Stimulated activated naive B cell treated with anti-CD40 and anti-IgM and Interleukin-4, amounts not matched to agents 10 μg/mL and 1 μg/mL and 100 μg/mL, for 72 hours (primary cell): ENCODE measurements around the gene EIF3I.
"Not testable (repeated sequence)": the region's sequence is repeated elsewhere in the genome, so short reads cannot be mapped to it uniquely, and the experiment has no call there.

Experiments
- ATAC-seq, 2 donors: fragments of 150-1000 bp; cut with Tn5 transposase; replicated peaks; 2 replicates each; pipeline ENCODE4 v1.10.0; 2021; ENCODE audit warnings: moderate library complexity in 1 of 2
- DNase-seq: peaks from one replicate; pipeline ENCODE4 v3.0.0; 2021
- H3K27ac Mint-ChIP-seq: one replicate; pipeline ENCODE4 v1.8.0; 2022; ENCODE audit warnings: mild to moderate bottlenecking, mixed read lengths
- H3K27me3 Mint-ChIP-seq, 2 donors: one replicate each; pipeline ENCODE4 v1.8.0; 2022; ENCODE audit warnings: mixed read lengths in 2 of 2
- H3K36me3 Mint-ChIP-seq, 2 donors: one replicate each; pipeline ENCODE4 v1.8.0; 2022; ENCODE audit warnings: mixed read lengths in 2 of 2, mild to moderate bottlenecking in 1 of 2
- H3K4me1 Mint-ChIP-seq, 2 donors: one replicate each; pipeline ENCODE4 v1.8.0; 2022; ENCODE audit warnings: mixed read lengths in 2 of 2, mild to moderate bottlenecking in 1 of 2
- H3K4me3 Mint-ChIP-seq, 2 donors: one replicate each; pipeline ENCODE4 v1.8.0; 2022; ENCODE audit warnings: mild to moderate bottlenecking in 2 of 2, mixed read lengths in 2 of 2, moderate library complexity in 1 of 2
- H3K9me3 Mint-ChIP-seq, 2 donors: one replicate each; pipeline ENCODE4 v1.8.0; 2022; ENCODE audit warnings: mixed read lengths in 2 of 2, mild to moderate bottlenecking in 1 of 2

EIF3I gene

GRCh38 chr1:32255072-32256071, 33.2 kb downstream of the EIF3I start:
- Mint-ChIP-seq H3K27ac (peak overlapping the region; percentile 67), H3K4me1 (peaks cover 35 to 50% of the 10 kb centered on the region in 2 donors), H3K9me3 (no peaks in the 10 kb centered on the region), H3K36me3 (peaks cover 0 to 7% of the 10 kb centered on the region in 2 donors), H3K27me3 (no peaks in the 10 kb centered on the region), H3K4me3 (no peak overlapping the region)
- no peak for ATAC-seq
- no peak for DNase-seq

GRCh38 chr1:32256473-32257226, 34.4 kb downstream of the EIF3I start:
- peaks cover 0 to 8% of the 10 kb centered on the region in 2 donors for H3K36me3 Mint-ChIP-seq
- H3K27me3 Mint-ChIP-seq, result no peaks in the 10 kb centered on the region
- H3K27ac Mint-ChIP-seq, result peak overlapping the region; percentile 74
- peaks cover 25 to 37% of the 10 kb centered on the region in 2 donors for H3K4me1 Mint-ChIP-seq
- H3K4me3 Mint-ChIP-seq, result no peak overlapping the region
- no peak for DNase-seq
- H3K9me3 Mint-ChIP-seq, result no peaks in the 10 kb centered on the region
- ATAC-seq, result no peak

GRCh38 chr1:32257227-32257508, 35.0 kb downstream of the EIF3I start:
- Mint-ChIP-seq H3K36me3 (peaks cover 0 to 4% of the 10 kb centered on the region in 2 donors), H3K27me3 (no peaks in the 10 kb centered on the region), H3K4me3 (no peak overlapping the region), H3K9me3 (no peaks in the 10 kb centered on the region), H3K4me1 (peaks cover 21 to 32% of the 10 kb centered on the region in 2 donors), H3K27ac (no peak overlapping the region)
- ATAC-seq (no peak), DNase-seq (no peak)

- not testable (repeated sequence) for H3K4me3 Mint-ChIP-seq, DNase-seq, H3K27ac Mint-ChIP-seq, ATAC-seq, H3K36me3 Mint-ChIP-seq, H3K9me3 Mint-ChIP-seq, H3K27me3 Mint-ChIP-seq
- peaks cover 19 to 26% of the 10 kb centered on the region in 2 donors for H3K4me1 Mint-ChIP-seq
Observed at GRCh38 chr1:32263236-32263593, 41.0 kb downstream of the EIF3I start.

GRCh38 chr1:32263744-32264143, 41.5 kb downstream of the EIF3I start:
- H3K36me3 Mint-ChIP-seq, result peaks cover 0 to 8% of the 10 kb centered on the region in 2 donors
- DNase-seq (no peak), ATAC-seq (peak; percentile 78 to 81)
- H3K27ac Mint-ChIP-seq, result no peak overlapping the region
- H3K4me3 Mint-ChIP-seq, result no peak overlapping the region
- H3K9me3 Mint-ChIP-seq, result no peaks in the 10 kb centered on the region
- no peaks in the 10 kb centered on the region for H3K27me3 Mint-ChIP-seq
- peaks cover 19 to 26% of the 10 kb centered on the region in 2 donors for H3K4me1 Mint-ChIP-seq

- Mint-ChIP-seq H3K4me3 (no peak overlapping the region), H3K27ac (no peak overlapping the region)
- DNase-seq, result no peak
Observed at GRCh38 chr1:32265846-32266245, 43.6 kb downstream of the EIF3I start.

GRCh38 chr1:32266921-32267591, 44.8 kb downstream of the EIF3I start:
- peaks cover 20 to 30% of the 10 kb centered on the region in 2 donors for H3K4me1 Mint-ChIP-seq
- H3K27ac Mint-ChIP-seq, result peak overlapping the region; percentile 65
- H3K4me3 Mint-ChIP-seq, result no peak overlapping the region
- peaks cover 0 to 4% of the 10 kb centered on the region in 2 donors for H3K36me3 Mint-ChIP-seq
- ATAC-seq (no peak), DNase-seq (no peak)
- no peaks in the 10 kb centered on the region for H3K9me3 Mint-ChIP-seq
- no peaks in the 10 kb centered on the region for H3K27me3 Mint-ChIP-seq

More at GRCh38 chr1:32265846-32266245, 43.6 kb downstream of the EIF3I start:
- peaks cover 0 to 4% of the 10 kb centered on the region in 2 donors for H3K36me3 Mint-ChIP-seq
- ATAC-seq, result no peak
- no peaks in the 10 kb centered on the region for H3K27me3 Mint-ChIP-seq
- H3K9me3 Mint-ChIP-seq, result no peaks in the 10 kb centered on the region
- H3K4me1 Mint-ChIP-seq, result peaks cover 17 to 26% of the 10 kb centered on the region in 2 donors

- peaks cover 0 to 4% of the 10 kb centered on the region in 2 donors for H3K36me3 Mint-ChIP-seq
- no peak overlapping the region for H3K27ac Mint-ChIP-seq
- H3K9me3 Mint-ChIP-seq, result no peaks in the 10 kb centered on the region
- no peak for ATAC-seq
- no peak overlapping the region for H3K4me3 Mint-ChIP-seq
- H3K4me1 Mint-ChIP-seq, result peaks cover 35 to 46% of the 10 kb centered on the region in 2 donors
- H3K27me3 Mint-ChIP-seq, result no peaks in the 10 kb centered on the region
- no peak for DNase-seq
Observed at GRCh38 chr1:32269744-32270143, 47.5 kb downstream of the EIF3I start.

GRCh38 chr1:32272557-32273390, 50.6 kb downstream of the EIF3I start:
- H3K9me3 Mint-ChIP-seq, result no peaks in the 10 kb centered on the region
- H3K4me3 Mint-ChIP-seq, result peak overlapping the region; percentile 14 to 15
- peaks cover 5 to 15% of the 10 kb centered on the region in 2 donors for H3K36me3 Mint-ChIP-seq
- peak overlapping the region; percentile 90 for H3K27ac Mint-ChIP-seq
- H3K4me1 Mint-ChIP-seq, result peaks cover 33 to 36% of the 10 kb centered on the region in 2 donors
- peak in 1 of 2 donors; percentile 11 for ATAC-seq
- H3K27me3 Mint-ChIP-seq, result no peaks in the 10 kb centered on the region
- no peak for DNase-seq

- Mint-ChIP-seq H3K36me3 (peaks cover 9 to 18% of the 10 kb centered on the region in 2 donors), H3K27ac (peak overlapping the region; percentile 90), H3K4me1 (peaks cover 35 to 36% of the 10 kb centered on the region in 2 donors), H3K9me3 (no peaks in the 10 kb centered on the region), H3K27me3 (no peaks in the 10 kb centered on the region), H3K4me3 (peak overlapping the region in 1 of 2 donors; percentile 26)
- peak; percentile 83 to 84 for ATAC-seq
- no peak for DNase-seq
Observed at GRCh38 chr1:32273391-32274208, 51.4 kb downstream of the EIF3I start.

- Mint-ChIP-seq H3K9me3 (no peaks in the 10 kb centered on the region), H3K27me3 (no peaks in the 10 kb centered on the region), H3K27ac (no peak overlapping the region), H3K4me1 (peaks cover 35 to 36% of the 10 kb centered on the region in 2 donors), H3K36me3 (peaks cover 9 to 27% of the 10 kb centered on the region in 2 donors), H3K4me3 (peak overlapping the region in 1 of 2 donors; percentile 57)
- no peak for DNase-seq
- no peak for ATAC-seq
Observed at GRCh38 chr1:32274646-32275340, 52.6 kb downstream of the EIF3I start.

- peak overlapping the region in 1 of 2 donors; percentile 57 for H3K4me3 Mint-ChIP-seq
- no peak overlapping the region for H3K27ac Mint-ChIP-seq
- H3K27me3 Mint-ChIP-seq, result no peaks in the 10 kb centered on the region
- H3K9me3 Mint-ChIP-seq, result no peaks in the 10 kb centered on the region
- ATAC-seq, result no peak
- no peak for DNase-seq
- H3K36me3 Mint-ChIP-seq, result peaks cover 12 to 32% of the 10 kb centered on the region in 2 donors
- peaks cover 35 to 36% of the 10 kb centered on the region in 2 donors for H3K4me1 Mint-ChIP-seq
Observed at GRCh38 chr1:32275424-32275823, 53.2 kb downstream of the EIF3I start.
